HG03196 (cell line): ENCODE data around the gene NTSR1.

Source experiments
- ATAC-seq: cut with Tn5 transposase; IDR thresholded peaks from one replicate; pipeline ENCODE4 v1.9.1; 2021; ENCODE audit not compliant: unreplicated experiment

Gene NTSR1

GRCh38 chr20:62706857-62707256 is 1.8 kb upstream of the NTSR1 start:
- no peak for ATAC-seq

GRCh38 chr20:62707276-62707920 is 1.2 kb upstream of the NTSR1 start:
- ATAC-seq = no peak

- ATAC-seq = no peak
Measured at GRCh38 chr20:62707921-62708521, 615 bp upstream of the NTSR1 start.

- no peak for ATAC-seq
Measured at GRCh38 chr20:62709537-62709905, 885 bp downstream of the NTSR1 start.

GRCh38 chr20:62710221-62710885 is 1.7 kb downstream of the NTSR1 start:
- ATAC-seq = no peak

GRCh38 chr20:62710886-62711702 is 2.5 kb downstream of the NTSR1 start:
- no peak for ATAC-seq

GRCh38 chr20:62711703-62712101 is 3.1 kb downstream of the NTSR1 start:
- no peak for ATAC-seq

GRCh38 chr20:62712606-62713005 is 4.0 kb downstream of the NTSR1 start:
- no peak for ATAC-seq

GRCh38 chr20:62714006-62714405 is 5.4 kb downstream of the NTSR1 start:
- ATAC-seq = no peak

- ATAC-seq = no peak
Measured at GRCh38 chr20:62714799-62715198, 6.2 kb downstream of the NTSR1 start.

GRCh38 chr20:62715201-62715600 is 6.6 kb downstream of the NTSR1 start:
- ATAC-seq = no peak

GRCh38 chr20:62716198-62716940 is 7.7 kb downstream of the NTSR1 start:
- ATAC-seq = no peak

GRCh38 chr20:62716941-62717310 is 8.3 kb downstream of the NTSR1 start:
- no peak for ATAC-seq

- no peak for ATAC-seq
Measured at GRCh38 chr20:62717933-62718332, 9.3 kb downstream of the NTSR1 start.

- ATAC-seq = no peak
Measured at GRCh38 chr20:62718546-62718945, 9.9 kb downstream of the NTSR1 start.

GRCh38 chr20:62719250-62719935 is 10.8 kb downstream of the NTSR1 start:
- ATAC-seq = no peak

GRCh38 chr20:62721511-62722370 is 13.1 kb downstream of the NTSR1 start:
- no peak for ATAC-seq

GRCh38 chr20:62722627-62723026 is 14.0 kb downstream of the NTSR1 start:
- ATAC-seq = no peak

- no peak for ATAC-seq
Measured at GRCh38 chr20:62723351-62723750, 14.7 kb downstream of the NTSR1 start.
